CD14-positive monocyte (primary cell): ENCODE measurements around the gene LCOR. TPM values are rescaled to one million over a fixed set of nuclear protein-coding genes. Genes with fewer than 3 reads are reported as not detected.

Source experiments
- DNase-seq, 3 donors: peaks; one replicate each; pipeline ENCODE4 v3.0.0-alpha.2; 2011 to 2022
- H2AFZ ChIP-seq: 2 replicates; pipeline ENCODE4 v1.6.0; 2012; ENCODE audit warnings: mild to moderate bottlenecking, low read depth, low read length, inconsistent platforms; ENCODE audit not compliant: insufficient read depth, poor library complexity, severe bottlenecking
- H3K27ac ChIP-seq, 2 donors: 1 replicate in 1 of 2; 2 replicates in 1 of 2; pipeline ENCODE4 v1.5.1; 2012 to 2013; ENCODE audit warnings: low read length in 2 of 2, control low read depth in 1 of 2, inconsistent platforms in 1 of 2, low read depth in 1 of 2, mild to moderate bottlenecking in 1 of 2
- H3K27me3 ChIP-seq, 2 donors: one replicate each; pipeline versions ENCODE4 v1.6.0 to v1.6.1; 2011 to 2013; ENCODE audit warnings: low read length in 2 of 2; ENCODE audit not compliant: control insufficient read depth in 2 of 2, insufficient read depth in 2 of 2
- H3K36me3 ChIP-seq, 2 donors: replicated peaks in 1 of 2; 1 replicate in 1 of 2; 2 replicates in 1 of 2; pipeline versions ENCODE4 v1.5.1 to v1.6.1; 2012 to 2013; ENCODE audit warnings: low read length in 2 of 2, control low read depth in 1 of 2, inconsistent platforms in 1 of 2, mild to moderate bottlenecking in 1 of 2; ENCODE audit not compliant: insufficient read depth in 2 of 2, control insufficient read depth in 1 of 2
- H3K4me1 ChIP-seq, 2 donors: 1 replicate in 1 of 2; 2 replicates in 1 of 2; pipeline versions ENCODE4 v1.5.1 to v1.6.1; 2012 to 2013; ENCODE audit warnings: low read length in 2 of 2, control low read depth in 1 of 2, inconsistent platforms in 1 of 2, mild to moderate bottlenecking in 1 of 2, moderate library complexity in 1 of 2; ENCODE audit not compliant: insufficient read depth in 2 of 2, control insufficient read depth in 1 of 2
- H3K4me2 ChIP-seq: replicated peaks from 2 replicates; pipeline ENCODE3; 2012; ENCODE audit warnings: low read length, moderate library complexity, mild to moderate bottlenecking; ENCODE audit not compliant: poor library complexity, severe bottlenecking; ENCODE audit errors: extremely low read depth
- H3K4me3 ChIP-seq, 3 experiments: fragments of 200-600 bp in 1 of 3; sonication (generic) in 1 of 3; replicated peaks in 1 of 3; 1 replicate in 2 of 3; 2 replicates in 1 of 3; pipeline ENCODE4 v1.5.1; 2011 to 2013; ENCODE audit warnings: low read length in 3 of 3, mild to moderate bottlenecking in 3 of 3, control low read depth in 2 of 3, low read depth in 2 of 3, inconsistent platforms in 1 of 3, moderate library complexity in 1 of 3
- H3K79me2 ChIP-seq: 2 replicates; pipeline ENCODE4 v1.6.0; 2012; ENCODE audit warnings: mild to moderate bottlenecking, control low read depth, inconsistent platforms, low read length, moderate library complexity; ENCODE audit not compliant: insufficient read depth
- H3K9ac ChIP-seq: 2 replicates; pipeline ENCODE4 v1.6.0; 2017; ENCODE audit warnings: low read length, mild to moderate bottlenecking; ENCODE audit not compliant: insufficient read depth, poor library complexity, severe bottlenecking
- H3K9me3 ChIP-seq, 2 donors: replicated peaks in 1 of 2; 1 replicate in 1 of 2; 2 replicates in 1 of 2; pipeline versions ENCODE4 v1.5.1 to v1.6.1; 2012 to 2013; ENCODE audit warnings: low read length in 2 of 2, control low read depth in 1 of 2; ENCODE audit not compliant: control insufficient read depth in 1 of 2, insufficient read depth in 1 of 2
- H4K20me1 ChIP-seq: 2 replicates; pipeline ENCODE4 v1.6.0; 2012; ENCODE audit warnings: mild to moderate bottlenecking, low read length, control low read depth, moderate library complexity; ENCODE audit not compliant: insufficient read depth
- H3K27ac Mint-ChIP-seq, 7 donors: one replicate each; pipeline ENCODE4 v1.8.0; 2020; ENCODE audit warnings: mild to moderate bottlenecking in 7 of 7, mixed read lengths in 7 of 7, moderate library complexity in 6 of 7, inconsistent platforms in 2 of 7
- H3K27me3 Mint-ChIP-seq, 3 donors: one replicate each; pipeline ENCODE4 v1.8.0; 2021 to 2022; ENCODE audit warnings: low read depth in 3 of 3, mild to moderate bottlenecking in 3 of 3, mixed read lengths in 3 of 3, moderate library complexity in 3 of 3, inconsistent platforms in 1 of 3
- H3K36me3 Mint-ChIP-seq, 2 donors: one replicate each; pipeline ENCODE4 v1.8.0; 2020; ENCODE audit warnings: mixed read lengths in 2 of 2, inconsistent platforms in 1 of 2, mild to moderate bottlenecking in 1 of 2
- H3K4me1 Mint-ChIP-seq: one replicate; pipeline ENCODE4 v1.8.0; 2020; ENCODE audit warnings: mild to moderate bottlenecking, mixed read lengths
- H3K4me3 Mint-ChIP-seq, 2 donors: one replicate each; pipeline ENCODE4 v1.8.0; 2020; ENCODE audit warnings: mild to moderate bottlenecking in 2 of 2, mixed read lengths in 2 of 2, moderate library complexity in 1 of 2
- H3K9me3 Mint-ChIP-seq, 7 donors: one replicate each; pipeline ENCODE4 v1.8.0; 2020 to 2022; ENCODE audit warnings: mixed read lengths in 7 of 7, mild to moderate bottlenecking in 6 of 7, moderate library complexity in 6 of 7, inconsistent platforms in 2 of 7
- WGBS: methylation state at CpG from one replicate; pipeline ENCODE4 v1.1.5; 2013; ENCODE audit warnings: missing lambda C conversion rate; ENCODE audit not compliant: insufficient coverage; 5-methylcytosine and 5-hydroxymethylcytosine counted together
- intact Hi-C, 2 donors: fragments of 100-400 bp; cut with micrococcal nuclease; formaldehyde crosslinking; loops; one replicate each; pipeline versions ENCODE4 v1.15.0 to v1.15.1; 2023
- polyA plus RNA-seq, 3 donors: library from polyadenylated mRNA; depleted of rRNA in 1 of 3; unstranded in 2 of 3; stranded (reverse) in 1 of 3; fragments of 300-500 nt in 2 of 3; fragments of >200 nt in 1 of 3; fragmentation: Illumina TruSeq in 2 of 3; gene quantifications; 1 replicate in 2 of 3; 2 replicates in 1 of 3; pipeline ENCODE4 v1.2.3, GENCODE V29; 2012 to 2021
- TF ChIP-seq, protein P1 (sequence below): fragments of 200-600 bp; IDR thresholded peaks from one replicate; pipeline ENCODE4 v1.8.0; 2022; ENCODE audit warnings: antibody characterized with exemption, mild to moderate bottlenecking

Gene LCOR
- polyA plus RNA-seq, 3 donors = 5.7 to 11.8 (median 10.0) TPM

DNA sequence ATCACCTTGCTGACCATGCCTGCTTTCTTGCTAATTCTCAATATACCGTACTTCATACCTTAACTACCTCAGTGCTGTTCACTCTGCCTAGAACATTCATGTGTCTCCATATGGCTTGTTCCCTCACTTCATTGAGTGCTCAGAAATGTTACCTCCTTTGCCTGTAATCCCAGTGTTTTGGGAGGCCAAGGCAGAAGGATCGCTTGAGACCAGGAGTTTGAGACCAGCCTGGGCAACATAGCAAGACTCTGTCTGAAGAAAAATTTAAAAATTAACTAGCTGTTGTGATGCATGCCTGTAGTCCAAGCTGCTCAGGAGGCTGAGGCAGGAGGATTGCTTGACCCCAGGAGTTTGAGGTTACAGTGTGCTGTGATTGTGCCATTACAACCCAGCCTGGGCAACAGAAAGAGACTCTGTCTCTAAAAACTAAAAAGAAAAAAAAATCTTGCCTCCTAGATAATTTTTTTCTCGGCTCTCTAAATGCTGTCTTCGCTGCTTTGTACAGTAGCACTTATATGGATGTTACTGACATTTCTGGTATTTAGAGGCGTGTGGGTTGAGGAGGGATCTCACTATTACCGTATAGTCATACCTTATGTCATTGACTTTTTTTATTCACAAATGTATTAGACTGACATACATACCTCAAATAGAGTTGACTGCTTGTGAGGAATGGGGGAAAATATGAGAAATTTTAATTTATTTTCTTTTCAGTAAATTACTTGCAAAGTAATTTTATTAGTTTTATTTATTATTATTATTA lies 63.7 kb downstream of the LCOR start:
- peaks cover 6 to 19% of the 10 kb centered on the region in 2 donors for H3K36me3 ChIP-seq
- Mint-ChIP-seq H3K27ac (peak overlapping the region in 2 of 7 donors; percentile 2 to 11), H3K4me3 (no peak overlapping the region), H3K36me3 (peaks cover 20 to 27% of the 10 kb centered on the region in 2 donors), H3K4me1 (peaks cover 19% of the 10 kb centered on the region), H3K27me3 (no peaks in the 10 kb centered on the region), H3K9me3 (peaks cover 0 to 7% (median 0%) of the 10 kb centered on the region in 7 donors)
- no peak overlapping the region for H3K4me3 ChIP-seq
- H3K27ac ChIP-seq = peak overlapping the region in 1 of 2 donors; percentile 11
- H3K4me1 ChIP-seq = no peaks in the 10 kb centered on the region
- H3K79me2 ChIP-seq = peaks cover 98% of the 10 kb centered on the region
- DNase-seq = no peak
- no peaks in the 10 kb centered on the region for H3K9me3 ChIP-seq
- WGBS = 100% methylated on average over 2 of the region's 6 CpGs
- intact Hi-C loops = no loop called here
- peaks cover 96% of the 10 kb centered on the region for H4K20me1 ChIP-seq
- no peak overlapping the region for H3K9ac ChIP-seq
- H2AFZ ChIP-seq = no peak overlapping the region
- H3K4me2 ChIP-seq = no peak overlapping the region
- TF ChIP-seq, protein P1, sequence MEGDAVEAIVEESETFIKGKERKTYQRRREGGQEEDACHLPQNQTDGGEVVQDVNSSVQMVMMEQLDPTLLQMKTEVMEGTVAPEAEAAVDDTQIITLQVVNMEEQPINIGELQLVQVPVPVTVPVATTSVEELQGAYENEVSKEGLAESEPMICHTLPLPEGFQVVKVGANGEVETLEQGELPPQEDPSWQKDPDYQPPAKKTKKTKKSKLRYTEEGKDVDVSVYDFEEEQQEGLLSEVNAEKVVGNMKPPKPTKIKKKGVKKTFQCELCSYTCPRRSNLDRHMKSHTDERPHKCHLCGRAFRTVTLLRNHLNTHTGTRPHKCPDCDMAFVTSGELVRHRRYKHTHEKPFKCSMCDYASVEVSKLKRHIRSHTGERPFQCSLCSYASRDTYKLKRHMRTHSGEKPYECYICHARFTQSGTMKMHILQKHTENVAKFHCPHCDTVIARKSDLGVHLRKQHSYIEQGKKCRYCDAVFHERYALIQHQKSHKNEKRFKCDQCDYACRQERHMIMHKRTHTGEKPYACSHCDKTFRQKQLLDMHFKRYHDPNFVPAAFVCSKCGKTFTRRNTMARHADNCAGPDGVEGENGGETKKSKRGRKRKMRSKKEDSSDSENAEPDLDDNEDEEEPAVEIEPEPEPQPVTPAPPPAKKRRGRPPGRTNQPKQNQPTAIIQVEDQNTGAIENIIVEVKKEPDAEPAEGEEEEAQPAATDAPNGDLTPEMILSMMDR = no peak
- H3K27me3 ChIP-seq = no peaks in the 10 kb centered on the region

DNA sequence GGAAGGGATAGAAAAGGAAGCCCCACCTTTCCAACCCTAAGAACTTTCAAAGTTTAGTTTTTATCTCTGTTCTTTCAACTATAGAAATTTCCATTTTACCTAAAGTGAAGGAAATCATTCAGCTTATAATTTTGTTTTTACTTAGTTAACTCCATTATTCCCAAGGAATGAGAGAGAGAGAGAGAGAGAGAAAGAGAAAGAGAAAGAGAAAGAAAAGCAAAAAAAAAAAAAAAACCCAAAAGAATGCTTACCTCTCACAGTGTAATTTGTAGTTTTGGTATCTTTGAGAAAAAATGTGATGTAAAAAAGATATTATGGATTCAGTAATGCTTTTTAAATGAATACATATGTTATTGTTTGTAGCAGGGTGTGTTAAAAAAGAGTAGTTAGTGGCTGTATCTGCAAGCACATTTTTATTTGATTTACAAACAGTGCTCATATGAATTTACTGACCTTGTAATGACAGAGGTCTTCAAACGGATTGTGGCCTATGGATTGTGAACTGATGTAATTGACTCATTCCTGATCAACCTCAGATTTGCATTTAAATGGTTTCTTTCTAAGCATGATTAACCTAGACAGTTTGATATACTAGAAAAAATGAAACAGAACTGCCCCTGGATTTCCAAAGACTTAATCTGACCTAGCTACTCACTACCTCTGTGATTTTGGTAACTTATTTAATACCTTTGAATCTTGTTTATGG lies 64.9 kb downstream of the LCOR start:
- Mint-ChIP-seq H3K9me3 (peaks cover 0 to 3% (median 0%) of the 10 kb centered on the region in 7 donors), H3K4me1 (peaks cover 24% of the 10 kb centered on the region), H3K4me3 (no peak overlapping the region), H3K27me3 (no peaks in the 10 kb centered on the region), H3K36me3 (peaks cover 15 to 25% of the 10 kb centered on the region in 2 donors), H3K27ac (peak overlapping the region in 1 of 7 donors; percentile 40)
- no peak overlapping the region for H3K4me2 ChIP-seq
- peaks cover 96% of the 10 kb centered on the region for H4K20me1 ChIP-seq
- no peak overlapping the region for H3K4me3 ChIP-seq
- intact Hi-C loops = no loop called here
- peaks cover 6 to 16% of the 10 kb centered on the region in 2 donors for H3K36me3 ChIP-seq
- H3K4me1 ChIP-seq = no peaks in the 10 kb centered on the region
- H3K27me3 ChIP-seq = no peaks in the 10 kb centered on the region
- no peak overlapping the region for H2AFZ ChIP-seq
- H3K27ac ChIP-seq = no peak overlapping the region
- H3K9ac ChIP-seq = no peak overlapping the region
- TF ChIP-seq, protein P1 = no peak
- WGBS = no CpG with 5 or more reads among the region's 1 CpG
- DNase-seq = no peak
- peaks cover 98% of the 10 kb centered on the region for H3K79me2 ChIP-seq
- H3K9me3 ChIP-seq = no peaks in the 10 kb centered on the region
